ENCODE results near the gene SLC49A4.

Gene SLC49A4

GRCh38 chr3:122859021-122859805, 64.3 kb downstream of the SLC49A4 start:
- DNase-seq = no peak

- no peak for DNase-seq
Measured at GRCh38 chr3:122862381-122862780, 67.5 kb downstream of the SLC49A4 start.

GRCh38 chr3:122864498-122864897, 69.6 kb downstream of the SLC49A4 start:
- no peak for DNase-seq

GRCh38 chr3:122868322-122868721, 73.5 kb downstream of the SLC49A4 start:
- DNase-seq = no peak

GRCh38 chr3:122873741-122874515, 79.1 kb downstream of the SLC49A4 start:
- DNase-seq = no peak

- no peak for DNase-seq
Measured at GRCh38 chr3:122875547-122876127, 80.8 kb downstream of the SLC49A4 start.

- DNase-seq = no peak
Measured at GRCh38 chr3:122880173-122880572, 85.3 kb downstream of the SLC49A4 start.

- no peak for DNase-seq
Measured at GRCh38 chr3:122880624-122881023, 85.8 kb downstream of the SLC49A4 start.

GRCh38 chr3:122882361-122882947, 87.6 kb downstream of the SLC49A4 start:
- no peak for DNase-seq

GRCh38 chr3:122886251-122886650, 91.4 kb downstream of the SLC49A4 start:
- DNase-seq = no peak

- DNase-seq = no peak
Measured at GRCh38 chr3:122886946-122887345, 92.1 kb downstream of the SLC49A4 start.

- no peak for DNase-seq
Measured at GRCh38 chr3:122890077-122890719, 95.3 kb downstream of the SLC49A4 start.

- no peak for DNase-seq
Measured at GRCh38 chr3:122890720-122891220, 95.9 kb downstream of the SLC49A4 start.

- no peak for DNase-seq
Measured at GRCh38 chr3:122892118-122892960, 97.5 kb downstream of the SLC49A4 start.

- DNase-seq = no peak
Measured at GRCh38 chr3:122893282-122893681, 98.4 kb downstream of the SLC49A4 start.

- DNase-seq = no peak
Measured at GRCh38 chr3:122893754-122894668, 99.1 kb downstream of the SLC49A4 start.

- no peak for DNase-seq
Measured at GRCh38 chr3:122898298-122898697, 103.4 kb downstream of the SLC49A4 start.

- DNase-seq = no peak
Measured at GRCh38 chr3:122902326-122902725, 107.5 kb downstream of the SLC49A4 start.

- no peak for DNase-seq
Measured at GRCh38 chr3:122903171-122903570, 108.3 kb downstream of the SLC49A4 start.

- DNase-seq = no peak
Measured at GRCh38 chr3:122907471-122907870, 112.6 kb downstream of the SLC49A4 start.

GRCh38 chr3:122908251-122908650, 113.4 kb downstream of the SLC49A4 start:
- no peak for DNase-seq
